Activated naive CD8-positive, alpha-beta T cell treated with anti-CD3 and anti-CD28 coated beads, Interleukin-2, amount 50 U/mL, for 16 hours (primary cell): ENCODE results near the gene MRPL9.

ENCODE experiments used
- DNase-seq: peaks from one replicate; pipeline ENCODE4 v3.0.0-alpha.2; 2020; ENCODE audit warnings: low read depth, low spot score

Gene MRPL9

DNA sequence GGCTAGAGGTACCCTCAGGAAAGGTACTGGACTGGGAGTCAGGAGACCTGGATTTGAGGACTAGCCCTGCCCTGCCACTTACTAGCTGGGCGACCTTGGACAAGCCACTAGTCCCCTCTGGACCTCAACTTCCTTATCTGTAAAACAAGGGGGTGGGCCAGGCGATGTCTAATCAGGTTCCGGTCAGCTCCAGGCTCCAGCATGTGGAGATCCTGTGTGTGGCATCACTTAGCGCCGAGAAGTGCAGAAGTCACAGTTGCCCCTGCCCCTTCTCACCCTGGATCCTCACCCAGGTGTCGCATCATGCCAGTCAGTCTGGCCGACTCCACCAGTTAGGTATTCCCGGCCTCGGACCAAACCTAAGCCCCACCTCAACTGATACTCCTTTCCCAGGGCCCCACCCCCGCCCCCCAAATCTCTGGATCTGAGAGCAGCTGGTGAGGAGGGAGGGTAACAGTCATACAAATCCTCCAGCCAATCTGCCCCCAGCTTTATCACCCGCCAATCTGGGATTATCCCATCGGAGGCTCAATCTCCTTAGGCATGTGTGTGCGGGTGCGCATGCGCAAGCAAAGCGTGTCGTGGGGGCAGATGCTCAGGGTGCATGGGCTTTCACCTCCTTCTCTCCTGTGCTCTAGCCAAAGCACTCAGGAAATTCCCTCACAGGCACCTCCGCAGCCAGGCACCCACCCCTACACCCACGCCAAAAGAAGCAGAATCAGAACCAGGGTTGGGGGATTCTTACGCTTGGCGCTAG is 52.1 kb downstream of the MRPL9 start:
- no peak for DNase-seq

DNA sequence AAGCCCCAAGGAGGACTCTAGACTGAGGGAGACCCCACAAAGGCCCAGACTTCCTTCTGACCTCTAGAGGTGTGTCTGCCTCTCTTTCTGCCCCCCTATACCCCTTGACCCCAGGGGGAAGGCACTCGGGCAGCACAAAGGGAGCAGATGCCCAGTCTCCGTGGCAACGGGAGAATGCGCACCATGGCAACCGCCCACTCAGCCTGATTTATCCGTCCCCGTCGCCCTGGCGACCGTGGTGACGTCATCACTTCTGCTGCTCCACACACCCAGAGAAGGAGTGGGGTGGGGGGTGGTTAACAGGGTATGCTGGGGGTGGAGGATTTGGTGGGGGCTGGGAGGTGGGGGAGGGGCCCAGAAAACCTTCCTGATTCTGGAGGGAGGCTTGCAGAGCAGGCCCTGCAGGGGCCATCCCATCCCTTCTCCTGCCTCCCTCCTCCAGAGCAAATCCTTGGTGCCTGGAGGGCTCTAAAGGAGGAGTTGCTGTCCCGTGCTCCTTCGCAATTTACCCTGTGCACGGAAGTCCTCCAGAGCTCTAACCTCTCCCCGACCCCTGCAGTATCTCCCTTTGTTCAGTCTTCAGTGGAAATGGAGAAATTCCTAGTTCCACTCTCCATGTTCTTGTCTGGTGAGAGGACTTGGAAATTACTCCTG is 53.0 kb downstream of the MRPL9 start:
- no peak for DNase-seq
